Measurements from ENCODE around the gene KLHL21.
"Not testable (repeated sequence)": the region's sequence is repeated elsewhere in the genome, so short reads cannot be mapped to it uniquely, and the experiment has no call there.

KLHL21 gene

GRCh38 chr1:6624710-6625583, 22.3 kb upstream of the KLHL21 start, which contains the start of gene THAP3:
Gene THAP3, plus strand, starts transcription at chr1:6624868. Its CDS starts 351 bp downstream, at chr1:6625219.
- DNase-seq: peak; percentile 66

GRCh38 chr1:6623269-6623965, 20.7 kb upstream of the KLHL21 start:
- DNase-seq: no peak

GRCh38 chr1:6622396-6623152, 19.9 kb upstream of the KLHL21 start:
- DNase-seq: no peak

GRCh38 chr1:6621429-6622391, 19.0 kb upstream of the KLHL21 start:
- DNase-seq: no peak

- no peak for DNase-seq
These were observed 16.4 kb upstream of the KLHL21 start for GRCh38 chr1:6619045-6619444.

- DNase-seq: no peak
These were observed 12.5 kb upstream of the KLHL21 start for GRCh38 chr1:6614929-6615785.

GRCh38 chr1:6614019-6614928, 11.6 kb upstream of the KLHL21 start:
- DNase-seq: no peak

GRCh38 chr1:6613361-6614018, 10.8 kb upstream of the KLHL21 start, which contains the start of gene PHF13:
Gene PHF13, plus strand, starts transcription at chr1:6613731. Its CDS starts 336 bp downstream, at chr1:6614067.
- peak; percentile 98 for DNase-seq

- no peak for DNase-seq
These were observed 10.1 kb upstream of the KLHL21 start for GRCh38 chr1:6612641-6613360.

- DNase-seq: no peak
These were observed 1.4 kb upstream of the KLHL21 start for GRCh38 chr1:6603915-6604558.

- DNase-seq: no peak
These were observed 707 bp upstream of the KLHL21 start for GRCh38 chr1:6603238-6603914.

- no peak for DNase-seq
These were observed 573 bp downstream of the KLHL21 start for GRCh38 chr1:6601923-6602668.

- no peak for DNase-seq
These were observed 1.4 kb downstream of the KLHL21 start for GRCh38 chr1:6601049-6601922.

GRCh38 chr1:6600410-6601048, 2.1 kb downstream of the KLHL21 start:
- DNase-seq: no peak

- DNase-seq: not testable (repeated sequence)
These were observed 2.7 kb downstream of the KLHL21 start for GRCh38 chr1:6599991-6600390.

All from NCI-H1436 (cell line).